Astrocyte of the spinal cord (primary cell): ENCODE results near the gene AGRP.

Experiments used
- DNase-seq: peaks from one replicate; pipeline ENCODE4 v3.0.0; 2011; ENCODE audit warnings: low read depth, low spot score
- H3K4me3 ChIP-seq: 2 replicates; pipeline ENCODE4 v1.5.1; 2011; ENCODE audit warnings: low read depth, mild to moderate bottlenecking, low read length, moderate library complexity
- in situ Hi-C: cut with HindIII; loops from 2 replicates; pipeline ENCODE4 v1.10.0; 2017; ENCODE audit warnings: low sequenced_read_pairs
- TF ChIP-seq, protein P1 (sequence below): IDR thresholded peaks from 2 replicates; pipeline ENCODE4 v1.5.1; 2012; ENCODE audit warnings: low read depth, mild to moderate bottlenecking, low read length, inconsistent platforms

AGRP gene

DNA sequence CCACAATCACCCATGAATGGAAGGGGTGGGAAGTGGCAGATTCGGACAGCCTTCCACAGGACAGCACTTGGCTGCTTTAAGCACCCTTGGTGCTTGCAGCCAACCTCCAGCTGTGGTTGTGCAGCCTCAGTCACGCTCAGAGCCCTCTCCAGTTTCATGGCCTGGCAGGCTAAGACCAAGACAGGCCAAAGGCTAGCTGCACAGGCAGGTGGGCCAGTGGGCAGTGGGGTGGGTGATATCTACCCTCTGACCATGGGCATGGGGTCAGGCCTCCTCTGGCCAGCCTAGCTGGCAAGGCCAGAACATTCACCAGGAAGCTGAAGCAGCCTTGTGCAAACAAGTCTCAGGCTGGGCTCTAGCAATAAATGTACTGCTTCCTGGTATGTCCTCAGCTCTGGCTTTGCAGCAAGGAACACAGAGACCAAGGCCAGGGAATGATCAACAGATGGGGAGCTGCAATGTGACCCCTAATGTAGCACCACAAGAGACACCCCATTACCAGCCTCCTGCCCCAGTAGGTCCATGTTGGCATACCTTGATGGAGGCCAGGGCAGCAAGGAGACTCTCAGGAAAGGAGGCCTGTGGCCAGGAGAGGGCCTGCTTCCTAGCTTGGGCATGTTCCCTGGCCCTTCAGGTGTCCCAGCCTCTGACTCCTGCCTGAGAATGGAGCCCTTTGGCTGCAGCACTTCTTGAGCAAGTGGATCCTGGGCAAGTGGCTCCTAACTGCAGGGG is 31.5 kb downstream of the AGRP start:
- H3K4me3 ChIP-seq = no peak overlapping the region
- in situ Hi-C loops = no loop called here
- DNase-seq = no peak
- TF ChIP-seq, protein P1, sequence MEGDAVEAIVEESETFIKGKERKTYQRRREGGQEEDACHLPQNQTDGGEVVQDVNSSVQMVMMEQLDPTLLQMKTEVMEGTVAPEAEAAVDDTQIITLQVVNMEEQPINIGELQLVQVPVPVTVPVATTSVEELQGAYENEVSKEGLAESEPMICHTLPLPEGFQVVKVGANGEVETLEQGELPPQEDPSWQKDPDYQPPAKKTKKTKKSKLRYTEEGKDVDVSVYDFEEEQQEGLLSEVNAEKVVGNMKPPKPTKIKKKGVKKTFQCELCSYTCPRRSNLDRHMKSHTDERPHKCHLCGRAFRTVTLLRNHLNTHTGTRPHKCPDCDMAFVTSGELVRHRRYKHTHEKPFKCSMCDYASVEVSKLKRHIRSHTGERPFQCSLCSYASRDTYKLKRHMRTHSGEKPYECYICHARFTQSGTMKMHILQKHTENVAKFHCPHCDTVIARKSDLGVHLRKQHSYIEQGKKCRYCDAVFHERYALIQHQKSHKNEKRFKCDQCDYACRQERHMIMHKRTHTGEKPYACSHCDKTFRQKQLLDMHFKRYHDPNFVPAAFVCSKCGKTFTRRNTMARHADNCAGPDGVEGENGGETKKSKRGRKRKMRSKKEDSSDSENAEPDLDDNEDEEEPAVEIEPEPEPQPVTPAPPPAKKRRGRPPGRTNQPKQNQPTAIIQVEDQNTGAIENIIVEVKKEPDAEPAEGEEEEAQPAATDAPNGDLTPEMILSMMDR = no peak

DNA sequence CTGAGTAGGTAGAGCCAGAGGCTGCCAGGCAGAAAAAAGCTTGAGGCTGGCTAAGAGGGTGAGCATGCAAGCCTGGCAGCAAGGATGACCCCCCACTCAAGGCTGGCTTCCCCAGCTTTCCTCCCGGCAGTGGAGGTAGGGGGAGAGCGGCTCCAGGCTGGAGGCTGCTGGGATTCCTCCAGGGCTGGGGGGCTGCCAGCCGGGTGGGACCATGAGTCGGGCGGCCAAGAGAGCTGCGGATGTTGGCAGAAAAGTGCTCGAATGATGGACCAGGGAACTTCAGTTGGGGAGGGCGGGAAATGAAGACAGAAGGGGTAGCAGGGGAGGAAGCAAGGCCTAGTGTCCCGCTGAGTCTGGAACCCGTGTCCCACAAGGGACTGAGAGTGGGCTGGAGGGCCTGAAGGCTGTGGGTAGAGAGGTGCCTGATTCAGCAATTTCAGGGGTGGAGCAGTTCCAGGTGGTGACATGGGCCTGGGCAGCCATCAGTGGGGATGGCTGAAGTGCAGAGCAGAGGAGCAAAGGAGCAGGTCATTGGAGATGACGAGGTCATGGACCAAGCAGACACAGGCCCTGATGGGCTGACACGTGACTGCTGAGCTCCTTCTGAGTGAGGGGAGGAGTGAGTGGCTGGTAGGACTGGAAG is 32.2 kb downstream of the AGRP start:
- TF ChIP-seq, protein P1 = no peak
- in situ Hi-C loops = no loop called here
- DNase-seq = no peak
- no peak overlapping the region for H3K4me3 ChIP-seq

DNA sequence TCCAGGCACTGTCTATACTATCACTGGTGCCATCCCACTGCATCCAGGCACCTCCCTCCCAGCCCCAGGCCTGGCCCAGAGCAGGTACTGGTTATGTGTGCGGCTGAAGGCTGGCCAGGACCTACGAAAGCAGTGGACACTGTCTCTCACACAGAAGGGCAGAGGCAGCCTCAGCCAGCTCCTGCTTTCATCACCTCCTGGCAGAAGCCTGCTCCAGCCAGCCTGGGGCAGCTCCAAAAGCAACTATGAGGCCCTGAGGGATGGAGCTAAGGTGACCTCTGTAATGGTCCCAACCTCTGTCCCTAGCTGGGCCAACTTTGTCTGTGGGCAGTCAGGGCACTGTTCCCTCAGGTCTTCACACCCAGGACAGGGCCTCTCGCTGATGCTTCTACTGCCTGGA is 33.6 kb downstream of the AGRP start:
- DNase-seq = no peak
- TF ChIP-seq, protein P1 = no peak
- H3K4me3 ChIP-seq = no peak overlapping the region
- in situ Hi-C loops = no loop called here

DNA sequence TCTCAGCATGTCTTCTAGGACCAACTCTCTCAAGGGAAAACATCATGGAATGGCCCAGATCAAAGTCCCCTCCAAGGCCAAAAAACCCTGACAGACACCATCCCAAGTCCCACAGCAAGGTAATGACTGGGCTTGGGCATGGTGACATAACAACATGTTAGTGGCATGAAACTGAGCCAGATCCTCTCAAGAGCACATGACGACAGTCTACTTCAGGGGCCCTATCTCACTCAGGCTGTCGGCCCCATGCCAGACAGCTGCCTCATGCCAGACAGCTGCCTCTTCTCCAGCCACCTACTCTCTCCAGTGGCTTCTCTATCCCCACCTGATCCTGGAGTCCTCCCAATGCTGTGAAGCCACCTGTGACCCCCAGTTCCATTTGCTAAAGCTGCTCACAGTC is 34.0 kb downstream of the AGRP start:
- DNase-seq = no peak
- no peak overlapping the region for H3K4me3 ChIP-seq
- in situ Hi-C loops = no loop called here
- TF ChIP-seq, protein P1 = no peak

DNA sequence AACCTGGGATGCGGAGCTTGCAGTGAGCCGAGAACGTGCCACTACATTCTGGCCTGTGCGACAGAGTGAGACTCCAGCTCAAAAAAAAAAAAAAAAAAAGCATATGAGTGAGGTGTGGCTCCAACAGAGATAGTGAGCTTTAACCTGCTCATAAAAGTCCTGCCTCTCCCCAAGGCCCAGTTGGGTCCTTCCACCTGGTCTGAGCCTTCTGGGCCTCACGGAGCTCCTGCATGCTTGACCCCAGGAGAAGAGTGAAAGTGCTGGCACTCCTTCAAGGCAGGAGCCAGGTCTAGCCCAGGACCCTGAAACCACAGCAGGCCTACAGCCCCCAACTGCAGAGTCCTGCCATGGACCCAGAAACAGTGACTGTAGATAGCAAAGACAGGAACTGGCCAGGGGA is 34.8 kb downstream of the AGRP start:
- TF ChIP-seq, protein P1 = no peak
- H3K4me3 ChIP-seq = no peak overlapping the region
- DNase-seq = no peak
- in situ Hi-C loops = no loop called here

DNA sequence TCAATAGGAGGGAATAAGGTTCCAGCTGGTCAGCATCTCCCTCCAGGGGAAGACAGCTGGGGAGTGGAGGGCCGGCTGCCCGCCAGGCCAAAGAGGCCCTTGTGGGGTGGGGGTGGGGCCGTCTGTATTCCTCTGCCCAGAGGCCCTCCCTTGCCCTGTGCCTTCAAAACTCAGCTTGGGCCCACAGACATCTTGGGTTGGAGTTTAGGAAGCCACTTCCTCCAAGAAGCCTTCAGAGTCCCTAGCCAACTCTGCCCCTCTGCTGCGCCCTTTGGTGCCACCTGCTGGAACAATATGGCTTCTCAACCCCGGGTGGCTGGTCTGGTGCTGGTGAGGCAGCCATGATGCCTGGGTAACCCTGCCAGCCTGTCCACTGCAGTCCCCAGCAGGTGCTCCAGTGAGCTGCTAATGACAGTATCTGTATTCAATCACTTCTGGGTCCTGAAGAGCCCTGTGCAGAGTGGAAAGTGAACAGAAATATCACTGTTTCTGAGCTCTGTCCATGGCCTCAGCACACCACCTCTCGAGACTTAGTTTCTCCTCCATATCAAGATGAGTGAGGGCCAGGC is 35.8 kb downstream of the AGRP start:
- H3K4me3 ChIP-seq = no peak overlapping the region
- no peak for DNase-seq
- in situ Hi-C loops = no loop called here
- TF ChIP-seq, protein P1 = peak; percentile 45
